ENCODE measurements around the gene INO80E.
"Not testable (repeated sequence)": the region's sequence is repeated elsewhere in the genome, so short reads cannot be mapped to it uniquely, and the experiment has no call there.

Gene INO80E

GRCh38 chr16:30009990-30010843 is 14.2 kb downstream of the INO80E start:
- H3K27me3 ChIP-seq (ENCODE audit: control insufficient read depth, insufficient read depth, low read length) = peaks cover 19% of the 10 kb centered on the region
- H3K36me3 ChIP-seq (ENCODE audit: control insufficient read depth, insufficient read depth, low read length) = no peaks in the 10 kb centered on the region
- H3K4me1 ChIP-seq (ENCODE audit: control insufficient read depth, insufficient read depth, low read length) = no peaks in the 10 kb centered on the region
- no peak overlapping the region for H3K27ac ChIP-seq (ENCODE audit: low read depth, low read length)
- no peak overlapping the region for H3K9ac ChIP-seq (ENCODE audit: low read length)
- H3K4me3 ChIP-seq (ENCODE audit: low read length) = peak overlapping the region; percentile 38

GRCh38 chr16:30010844-30011713 is 15.0 kb downstream of the INO80E start, which contains the start of gene DOC2A:
DOC2A (minus strand) TSS chr16:30011027; CDS start chr16:30010222, 805 bp downstream.
- no peak within 1 kb of the TSS for H3K27ac ChIP-seq (ENCODE audit: low read depth, low read length)
- H3K4me1 ChIP-seq (ENCODE audit: control insufficient read depth, insufficient read depth, low read length) = no peaks in the 10 kb centered on the region
- H3K4me3 ChIP-seq (ENCODE audit: low read length) = peak within 1 kb of the TSS; percentile 41
- peaks cover 19% of the 10 kb centered on the region for H3K27me3 ChIP-seq (ENCODE audit: control insufficient read depth, insufficient read depth, low read length)
- no peak within 1 kb of the TSS for H3K9ac ChIP-seq (ENCODE audit: low read length)
- no peaks in the 10 kb centered on the region for H3K36me3 ChIP-seq (ENCODE audit: control insufficient read depth, insufficient read depth, low read length)

GRCh38 chr16:30011714-30012504 is 15.9 kb downstream of the INO80E start:
- H3K27ac ChIP-seq (ENCODE audit: low read depth, low read length) = no peak overlapping the region
- H3K4me1 ChIP-seq (ENCODE audit: control insufficient read depth, insufficient read depth, low read length) = no peaks in the 10 kb centered on the region
- peaks cover 19% of the 10 kb centered on the region for H3K27me3 ChIP-seq (ENCODE audit: control insufficient read depth, insufficient read depth, low read length)
- H3K36me3 ChIP-seq (ENCODE audit: control insufficient read depth, insufficient read depth, low read length) = no peaks in the 10 kb centered on the region
- H3K9ac ChIP-seq (ENCODE audit: low read length) = no peak overlapping the region
- no peak overlapping the region for H3K4me3 ChIP-seq (ENCODE audit: low read length)

DNA sequence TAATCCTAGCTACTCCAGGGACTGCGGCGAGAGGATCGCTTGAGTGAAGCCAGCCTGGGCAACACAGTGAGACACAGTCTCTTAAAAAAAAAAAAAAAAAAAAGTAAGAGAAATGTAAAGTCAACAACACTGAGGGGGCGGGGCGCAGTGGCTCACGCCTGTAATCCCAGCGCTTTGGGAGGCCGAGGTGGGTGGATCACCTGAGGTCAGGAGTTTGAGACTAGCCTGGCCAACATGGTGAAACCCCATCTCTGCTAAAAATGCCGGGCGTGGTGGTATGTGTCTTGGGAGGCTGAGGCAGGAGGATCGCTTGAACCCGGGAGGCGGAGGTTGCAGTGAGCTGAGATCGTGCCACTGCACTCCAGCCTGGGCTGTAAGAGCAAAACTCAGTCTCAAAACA is 16.6 kb downstream of the INO80E start:
- H3K9ac ChIP-seq (ENCODE audit: low read length); H3K4me1 ChIP-seq (ENCODE audit: control insufficient read depth, insufficient read depth, low read length); H3K36me3 ChIP-seq (ENCODE audit: control insufficient read depth, insufficient read depth, low read length); H3K4me3 ChIP-seq (ENCODE audit: low read length); H3K27ac ChIP-seq (ENCODE audit: low read depth, low read length): not testable (repeated sequence)
- H3K27me3 ChIP-seq (ENCODE audit: control insufficient read depth, insufficient read depth, low read length) = peaks cover 19% of the 10 kb centered on the region

GRCh38 chr16:30015450-30015849 is 19.4 kb downstream of the INO80E start:
- H3K36me3 ChIP-seq (ENCODE audit: control insufficient read depth, insufficient read depth, low read length); H3K27ac ChIP-seq (ENCODE audit: low read depth, low read length); H3K4me3 ChIP-seq (ENCODE audit: low read length); H3K9ac ChIP-seq (ENCODE audit: low read length); H3K4me1 ChIP-seq (ENCODE audit: control insufficient read depth, insufficient read depth, low read length): not testable (repeated sequence)
- peaks cover 10% of the 10 kb centered on the region for H3K27me3 ChIP-seq (ENCODE audit: control insufficient read depth, insufficient read depth, low read length)

DNA sequence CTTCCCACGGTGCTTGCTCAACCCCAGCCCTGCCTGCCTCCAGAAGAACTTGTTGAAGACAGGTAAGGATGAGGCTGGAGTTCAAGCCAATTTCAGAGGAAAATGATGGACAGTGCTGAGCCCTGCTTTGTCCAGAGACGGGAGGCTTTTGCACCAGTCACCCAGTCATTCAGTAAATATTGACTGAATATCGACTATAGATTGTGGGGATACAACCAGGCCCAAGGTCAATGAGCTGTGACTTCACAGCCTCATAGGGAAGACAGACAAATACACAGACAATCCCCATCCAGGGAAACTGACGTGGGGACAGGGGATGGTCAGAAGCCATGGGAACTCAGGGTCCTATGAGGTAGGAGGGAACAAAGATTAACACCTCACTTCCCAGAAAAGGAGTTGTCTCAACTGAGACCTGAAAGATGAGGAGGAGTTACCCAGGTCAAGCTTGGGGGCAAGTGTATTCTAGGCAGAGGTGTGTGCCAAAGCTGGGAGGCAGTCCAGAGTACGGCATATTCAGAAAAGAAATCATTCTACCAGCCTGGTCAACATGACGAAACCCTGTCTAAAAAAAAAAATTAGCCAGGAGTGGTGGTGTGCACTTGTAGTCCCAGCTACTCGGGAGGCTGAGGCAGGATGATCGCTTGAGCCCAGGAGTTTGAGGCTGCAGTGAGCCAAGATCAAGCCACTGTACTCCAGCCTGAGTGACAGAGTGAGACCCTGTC is 20.7 kb downstream of the INO80E start:
- Histone ChIP-seq H3K27me3 (ENCODE audit: control insufficient read depth, insufficient read depth, low read length) (peaks cover 5% of the 10 kb centered on the region), H3K27ac (ENCODE audit: low read depth, low read length) (no peak overlapping the region), H3K4me1 (ENCODE audit: control insufficient read depth, insufficient read depth, low read length) (no peaks in the 10 kb centered on the region), H3K36me3 (ENCODE audit: control insufficient read depth, insufficient read depth, low read length) (no peaks in the 10 kb centered on the region), H3K9ac (ENCODE audit: low read length) (no peak overlapping the region), H3K4me3 (ENCODE audit: low read length) (no peak overlapping the region)

DNA sequence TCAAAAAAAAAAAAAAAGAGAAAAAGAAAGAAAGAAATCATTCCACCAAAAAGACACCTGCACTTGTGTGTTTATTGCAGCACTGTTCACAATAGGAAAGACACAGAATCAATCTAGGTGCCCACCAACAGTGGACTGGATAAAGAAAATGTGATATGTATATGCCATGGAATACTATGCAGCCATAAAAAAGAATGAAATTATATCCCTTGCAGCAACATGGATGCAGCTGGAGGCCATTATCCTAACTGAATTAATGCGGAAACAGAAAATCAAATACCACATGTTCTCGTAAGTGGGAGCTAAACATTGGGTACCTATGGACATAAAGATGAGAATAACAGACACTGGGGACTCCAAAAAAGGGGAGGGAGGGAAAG is 21.2 kb downstream of the INO80E start:
- Histone ChIP-seq H3K27ac (ENCODE audit: low read depth, low read length) (no peak overlapping the region), H3K9ac (ENCODE audit: low read length) (no peak overlapping the region), H3K36me3 (ENCODE audit: control insufficient read depth, insufficient read depth, low read length) (no peaks in the 10 kb centered on the region), H3K4me3 (ENCODE audit: low read length) (no peak overlapping the region), H3K4me1 (ENCODE audit: control insufficient read depth, insufficient read depth, low read length) (no peaks in the 10 kb centered on the region), H3K27me3 (ENCODE audit: control insufficient read depth, insufficient read depth, low read length) (no peaks in the 10 kb centered on the region)

DNA sequence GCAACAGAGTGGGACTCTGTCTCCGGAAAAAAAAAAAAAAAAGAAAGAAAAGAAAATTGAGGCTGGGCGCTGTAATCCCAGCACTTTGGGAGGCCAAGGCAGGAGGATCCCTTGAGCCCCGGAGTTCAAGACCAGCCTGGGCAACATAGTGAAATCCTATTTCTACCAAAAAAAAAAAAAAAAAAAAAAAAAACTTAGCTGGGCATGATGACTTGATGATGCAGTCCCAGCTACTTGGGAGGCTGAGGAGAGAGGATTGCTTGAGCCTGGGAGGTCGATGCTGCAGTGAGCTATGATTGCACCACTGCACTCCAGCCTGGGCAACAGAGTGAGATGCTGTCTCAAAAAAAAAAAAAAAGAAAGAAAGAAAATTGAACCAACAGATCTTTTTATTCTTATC is 21.9 kb downstream of the INO80E start:
- not testable (repeated sequence) for H3K4me1 ChIP-seq (ENCODE audit: control insufficient read depth, insufficient read depth, low read length); H3K27me3 ChIP-seq (ENCODE audit: control insufficient read depth, insufficient read depth, low read length)

DNA sequence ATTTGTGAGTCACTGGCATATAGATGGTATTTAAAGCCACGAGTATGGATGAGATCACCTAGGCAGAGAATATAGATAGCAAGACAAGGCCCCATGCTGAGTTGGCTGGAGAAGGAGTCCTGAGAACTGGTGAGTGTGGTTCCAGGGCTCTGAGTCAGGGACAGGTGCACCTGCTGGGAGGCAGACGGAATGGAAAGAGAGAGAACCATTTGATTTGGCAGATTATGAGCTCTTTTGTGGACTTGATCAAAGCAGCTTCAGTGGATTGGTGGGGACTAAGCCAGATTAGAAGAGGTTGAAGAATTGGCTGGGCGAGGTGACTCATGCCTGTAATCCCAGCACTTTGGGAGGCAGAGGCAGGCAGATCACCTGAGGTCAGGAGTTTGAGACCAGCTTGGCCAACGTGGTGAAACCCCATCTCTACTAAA is 22.7 kb downstream of the INO80E start:
- H3K9ac ChIP-seq (ENCODE audit: low read length) = no peak overlapping the region
- no peak overlapping the region for H3K4me3 ChIP-seq (ENCODE audit: low read length)
- no peaks in the 10 kb centered on the region for H3K27me3 ChIP-seq (ENCODE audit: control insufficient read depth, insufficient read depth, low read length)
- no peak overlapping the region for H3K27ac ChIP-seq (ENCODE audit: low read depth, low read length)
- H3K4me1 ChIP-seq (ENCODE audit: control insufficient read depth, insufficient read depth, low read length) = no peaks in the 10 kb centered on the region
- H3K36me3 ChIP-seq (ENCODE audit: control insufficient read depth, insufficient read depth, low read length) = no peaks in the 10 kb centered on the region

More for the DNA sequence above, 21.9 kb downstream of the INO80E start:
- not testable (repeated sequence) for H3K27ac ChIP-seq (ENCODE audit: low read depth, low read length); H3K9ac ChIP-seq (ENCODE audit: low read length); H3K4me3 ChIP-seq (ENCODE audit: low read length); H3K36me3 ChIP-seq (ENCODE audit: control insufficient read depth, insufficient read depth, low read length)

DNA sequence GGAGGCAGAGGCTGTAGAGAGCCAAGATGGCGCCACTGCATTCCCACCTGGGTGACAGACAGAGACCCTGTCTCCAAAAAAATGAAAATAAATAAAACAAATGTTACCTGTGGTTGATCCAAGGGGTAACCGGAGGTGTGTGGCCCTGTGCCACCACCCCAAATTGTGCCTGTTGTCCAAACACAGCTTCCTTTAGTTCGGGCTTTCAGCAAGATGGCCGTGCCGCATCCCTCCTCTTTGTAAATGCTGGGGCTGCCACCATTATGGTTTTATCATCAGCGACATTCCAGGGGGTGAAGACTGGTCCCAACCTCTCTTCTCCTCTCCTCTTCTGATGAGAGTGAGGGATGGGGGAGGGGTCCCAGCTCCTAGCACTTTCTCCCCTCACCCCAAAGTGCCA is 26.8 kb downstream of the INO80E start, which contains the start of gene C16orf92:
Gene C16orf92 (plus strand): TSS at position 312 of the 400 bp plus-strand sequence. CDS start 143 bp downstream, outside the sequence.
- Histone ChIP-seq H3K36me3 (ENCODE audit: control insufficient read depth, insufficient read depth, low read length) (no peaks in the 10 kb centered on the region), H3K4me3 (ENCODE audit: low read length) (no peak within 1 kb of the TSS), H3K27me3 (ENCODE audit: control insufficient read depth, insufficient read depth, low read length) (peaks cover 3% of the 10 kb centered on the region), H3K27ac (ENCODE audit: low read depth, low read length) (no peak within 1 kb of the TSS), H3K4me1 (ENCODE audit: control insufficient read depth, insufficient read depth, low read length) (no peaks in the 10 kb centered on the region), H3K9ac (ENCODE audit: low read length) (no peak within 1 kb of the TSS)

DNA sequence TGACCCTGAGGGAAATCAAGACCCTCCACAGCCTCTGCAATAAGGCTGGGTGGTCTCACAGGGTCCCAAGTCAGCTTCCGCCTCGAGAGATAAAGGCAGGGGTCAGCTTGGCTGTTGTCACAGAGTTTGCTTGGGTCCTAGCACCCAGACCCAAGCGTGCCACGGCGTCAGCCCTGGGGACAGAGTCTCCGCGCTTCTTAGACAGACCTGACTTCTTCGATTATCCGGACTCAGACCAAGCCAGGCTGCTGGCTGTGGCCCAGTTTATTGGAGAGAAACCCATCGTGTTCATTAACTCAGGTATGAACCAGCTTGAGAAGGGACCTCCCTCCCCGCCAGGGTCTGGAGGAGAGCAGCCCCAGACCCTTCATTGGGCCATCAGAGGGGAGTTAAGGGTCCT is 27.5 kb downstream of the INO80E start:
- H3K4me1 ChIP-seq (ENCODE audit: control insufficient read depth, insufficient read depth, low read length) = no peaks in the 10 kb centered on the region
- H3K4me3 ChIP-seq (ENCODE audit: low read length) = no peak overlapping the region
- H3K27me3 ChIP-seq (ENCODE audit: control insufficient read depth, insufficient read depth, low read length) = peaks cover 6% of the 10 kb centered on the region
- no peaks in the 10 kb centered on the region for H3K36me3 ChIP-seq (ENCODE audit: control insufficient read depth, insufficient read depth, low read length)
- H3K27ac ChIP-seq (ENCODE audit: low read depth, low read length) = no peak overlapping the region
- H3K9ac ChIP-seq (ENCODE audit: low read length) = no peak overlapping the region
